GM18861 (cell line): ENCODE results near the gene DENND2A.
"Not testable (repeated sequence)": the region's sequence is repeated elsewhere in the genome, so short reads cannot be mapped to it uniquely, and the experiment has no call there.

ENCODE experiments used
- ATAC-seq: cut with Tn5 transposase; IDR thresholded peaks from one replicate; pipeline ENCODE4 v1.9.1; 2021; ENCODE audit not compliant: unreplicated experiment

DENND2A gene

GRCh38 chr7:140674356-140674800, 33.8 kb upstream of the DENND2A start:
- ATAC-seq, result no peak

DNA sequence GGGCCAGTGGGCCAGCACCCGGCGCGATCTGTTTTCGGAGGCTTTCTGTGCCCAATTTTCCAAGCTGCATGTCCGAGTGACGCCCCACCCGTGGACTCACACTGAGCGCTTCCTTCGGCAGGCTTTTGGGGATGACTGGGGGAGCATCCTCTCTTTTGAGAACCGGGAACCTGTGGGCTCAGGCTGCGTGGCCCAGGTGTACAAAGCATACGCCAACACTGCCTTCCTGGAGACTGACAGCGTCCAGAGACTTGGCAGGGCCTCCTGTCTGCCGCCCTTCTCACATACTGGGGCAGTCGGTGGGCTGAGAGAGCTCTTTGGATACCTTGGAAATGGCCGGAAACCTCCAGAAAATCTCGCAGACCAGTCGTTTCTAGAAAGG, 33.2 kb upstream of the DENND2A start:
- no peak for ATAC-seq

- ATAC-seq, result peak; percentile 42
Observed at GRCh38 chr7:140673063-140673773, 32.6 kb upstream of the DENND2A start.

- peak; percentile 18 for ATAC-seq
Observed at GRCh38 chr7:140672382-140673062, 31.9 kb upstream of the DENND2A start, which contains the start of gene ADCK2. TSS of gene ADCK2 (plus strand) at chr7:140672945. CDS start at chr7:140673331, 386 bp downstream.

- no peak for ATAC-seq
Observed at GRCh38 chr7:140671966-140672365, 31.4 kb upstream of the DENND2A start.

DNA sequence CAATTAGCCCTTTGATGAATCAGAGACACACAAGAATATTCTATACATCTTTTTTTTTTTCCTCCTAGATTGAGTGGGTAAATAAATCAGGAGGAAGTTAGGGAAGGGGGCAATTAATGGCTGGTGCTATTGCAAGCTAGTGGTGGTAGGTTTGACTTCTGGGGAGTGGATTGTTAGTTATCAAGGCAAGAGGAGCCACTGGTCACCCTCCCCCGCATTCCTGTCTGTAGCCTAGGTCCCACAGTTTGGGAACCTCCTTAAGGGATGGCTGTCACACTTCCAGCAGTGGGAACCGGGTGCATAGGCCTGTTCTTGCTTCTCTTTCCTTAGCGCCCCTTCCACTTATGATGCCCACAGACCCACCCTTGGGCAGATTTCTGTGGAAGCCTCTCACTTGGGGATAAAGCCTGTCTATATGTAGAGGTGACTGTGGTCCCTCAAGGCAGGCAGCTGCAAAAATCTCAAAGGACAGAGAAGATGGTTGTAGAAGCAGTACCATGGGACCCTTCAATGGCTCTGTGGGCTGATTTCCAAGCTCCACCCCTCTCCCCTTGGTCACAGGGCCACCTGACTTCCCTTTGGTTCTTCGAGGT, 29.8 kb upstream of the DENND2A start:
- no peak for ATAC-seq

GRCh38 chr7:140669862-140670261, 29.2 kb upstream of the DENND2A start:
- not testable (repeated sequence) for ATAC-seq

- no peak for ATAC-seq
Observed at GRCh38 chr7:140669352-140669751, 28.7 kb upstream of the DENND2A start.

- no peak for ATAC-seq
Observed at GRCh38 chr7:140668641-140669040, 28.0 kb upstream of the DENND2A start.

- ATAC-seq, result no peak
Observed at GRCh38 chr7:140667476-140667875, 26.9 kb upstream of the DENND2A start.

DNA sequence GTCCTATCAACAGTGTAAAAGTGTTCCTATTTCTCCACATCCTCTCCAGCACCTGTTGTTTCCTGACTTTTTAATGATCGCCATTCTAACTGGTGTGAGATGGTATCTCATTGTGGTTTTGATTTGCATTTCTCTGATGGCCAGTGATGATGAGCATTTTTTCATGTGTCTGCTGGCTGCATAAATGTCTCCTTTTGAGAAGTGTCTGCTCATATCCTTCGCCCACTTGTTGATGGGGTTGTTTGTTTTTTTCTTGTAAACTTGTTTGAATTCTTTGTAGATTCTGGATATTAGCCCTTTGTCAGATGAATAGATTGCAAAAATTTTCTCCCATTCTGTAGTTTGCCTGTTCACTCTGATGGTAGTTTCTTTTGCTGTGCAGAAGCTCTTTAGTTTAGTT, 22.3 kb upstream of the DENND2A start:
- not testable (repeated sequence) for ATAC-seq

DNA sequence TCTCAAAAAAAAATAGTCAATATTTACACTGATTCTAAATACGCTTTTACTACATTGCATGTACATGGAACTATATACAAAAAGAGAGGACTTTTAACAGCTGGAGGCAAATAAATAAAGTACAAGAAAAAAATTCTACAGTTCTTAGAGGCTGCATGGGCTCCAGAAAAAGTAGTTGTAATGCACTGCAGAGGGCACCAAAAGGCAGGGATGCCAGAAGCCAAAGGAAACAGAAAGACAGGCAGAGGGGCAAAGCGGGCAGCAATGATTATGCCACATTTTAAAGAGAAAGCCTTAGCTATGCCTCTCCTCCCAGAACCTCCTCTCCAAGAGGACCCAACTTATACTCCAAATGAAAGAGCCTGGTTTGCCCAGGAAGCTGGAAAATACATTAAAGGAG, 20.5 kb upstream of the DENND2A start:
- ATAC-seq, result no peak

DNA sequence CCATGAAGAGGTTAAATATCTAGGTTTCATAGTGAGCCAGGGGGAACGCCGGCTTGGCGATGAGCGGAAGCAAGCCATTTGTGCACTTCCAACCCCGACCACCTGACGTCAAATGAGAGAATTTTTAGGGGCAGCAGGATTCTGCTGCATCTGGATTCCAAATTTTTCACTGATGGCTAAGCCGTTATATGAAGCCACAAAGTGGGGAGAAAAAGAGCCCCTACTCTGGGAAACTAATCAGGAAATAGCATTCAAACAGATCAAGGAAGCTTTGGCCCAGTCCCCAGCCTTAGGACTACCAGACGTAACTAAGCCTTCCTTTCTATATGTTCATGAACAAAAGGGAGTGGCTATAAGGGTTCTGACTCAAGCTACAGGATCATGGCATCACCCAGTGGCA, 19.2 kb upstream of the DENND2A start:
- ATAC-seq, result no peak

- no peak for ATAC-seq
Observed at GRCh38 chr7:140657891-140658290, 17.3 kb upstream of the DENND2A start.

GRCh38 chr7:140656548-140657515, 16.2 kb upstream of the DENND2A start:
- ATAC-seq, result peak; percentile 79

DNA sequence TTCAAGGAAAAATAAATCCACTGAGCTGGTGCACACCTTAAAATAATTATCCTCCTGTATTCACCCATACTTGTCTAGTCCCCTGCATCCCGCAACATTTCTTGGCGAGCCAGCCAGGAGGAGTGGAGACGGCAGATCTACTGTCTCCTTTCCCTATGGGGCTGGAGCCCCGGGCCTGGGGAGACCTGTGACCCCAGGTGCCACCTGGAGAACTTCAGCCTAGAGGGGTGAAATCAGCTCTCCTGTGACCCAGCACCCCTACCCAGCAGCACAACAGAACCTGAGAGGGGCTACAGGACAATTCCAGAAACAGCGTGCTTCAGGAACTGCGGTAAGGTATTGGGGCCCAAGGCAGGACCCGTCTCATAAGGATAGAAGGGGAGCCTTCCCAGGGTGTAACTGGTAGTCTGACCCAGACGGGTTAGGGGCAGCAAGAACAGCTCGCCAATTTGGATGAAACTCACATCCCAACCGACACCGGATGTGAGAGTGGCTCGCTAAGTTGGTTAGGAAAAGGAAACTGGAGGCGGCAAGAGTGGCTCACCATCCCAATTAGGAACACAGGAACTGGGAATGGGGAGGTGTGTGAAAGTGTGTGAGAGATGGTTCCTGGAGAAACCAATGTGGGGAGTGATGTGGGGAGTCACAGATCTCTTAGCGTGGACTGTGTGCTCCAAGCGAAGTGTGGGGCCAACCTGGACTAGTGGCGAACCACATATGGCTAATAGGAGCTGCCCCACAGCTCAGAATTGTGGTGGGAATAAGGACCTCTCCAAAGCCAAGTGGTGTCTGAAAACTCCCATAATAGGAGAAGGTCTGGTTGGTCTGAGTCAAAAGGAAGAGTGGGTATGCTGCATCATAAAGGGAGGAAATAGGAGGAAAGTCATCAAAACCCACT, 15.1 kb upstream of the DENND2A start:
- no peak for ATAC-seq

DNA sequence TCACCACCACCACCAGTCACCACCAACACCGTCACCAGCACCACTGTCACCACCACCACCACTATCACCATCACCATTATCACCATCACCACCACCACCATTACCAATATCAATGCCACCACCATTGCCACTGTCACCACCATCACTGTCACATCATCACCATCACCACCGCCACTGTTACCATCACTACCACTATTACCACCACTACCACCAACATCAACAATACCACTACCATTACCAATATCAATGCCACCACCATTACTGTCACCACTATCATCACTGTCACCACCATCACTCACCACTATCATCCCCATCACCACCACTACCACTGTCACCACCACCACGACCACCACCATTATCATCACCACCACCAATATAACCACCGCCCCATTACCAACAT, 14.0 kb upstream of the DENND2A start:
- no peak for ATAC-seq

GRCh38 chr7:140654109-140654387, 13.4 kb upstream of the DENND2A start:
- no peak for ATAC-seq

GRCh38 chr7:140653319-140654108, 12.9 kb upstream of the DENND2A start:
- ATAC-seq, result no peak
